NCI-H2081 (cell line): Measurements from ENCODE around the gene ACSM3.
A peak's percentile ranks its signal among the peaks of the same experiment; 100 is the strongest.
"Not testable (repeated sequence)": the region's sequence is repeated elsewhere in the genome, so short reads cannot be mapped to it uniquely, and the experiment has no call there.

ENCODE experiments used
- DNase-seq, 2 experiments: peaks; one replicate each; lab custom pipeline; 2025; lab: John Stamatoyannopoulos, UW

The ACSM3 gene

GRCh38 chr16:20760346-20760745 is 3.5 kb upstream of the ACSM3 start:
- no peak for DNase-seq

GRCh38 chr16:20761175-20761574 is 2.6 kb upstream of the ACSM3 start:
- no peak for DNase-seq

- no peak for DNase-seq
Observed at GRCh38 chr16:20762404-20763123, 1.2 kb upstream of the ACSM3 start.

- not testable (repeated sequence) for DNase-seq
Observed at GRCh38 chr16:20764448-20764847, 634 bp downstream of the ACSM3 start.

- DNase-seq: no peak
Observed at GRCh38 chr16:20765732-20766131, 1.9 kb downstream of the ACSM3 start.

- no peak for DNase-seq
Observed at GRCh38 chr16:20766294-20766693, 2.5 kb downstream of the ACSM3 start.

GRCh38 chr16:20767577-20767976 is 3.8 kb downstream of the ACSM3 start:
- no peak for DNase-seq

GRCh38 chr16:20768121-20768520 is 4.3 kb downstream of the ACSM3 start:
- DNase-seq: no peak

- no peak for DNase-seq
Observed at GRCh38 chr16:20768818-20769217, 5.0 kb downstream of the ACSM3 start.

- DNase-seq: no peak
Observed at GRCh38 chr16:20773679-20774078, 9.9 kb downstream of the ACSM3 start.

- DNase-seq: peak; percentile 13 to 29
Observed at GRCh38 chr16:20774703-20775362, 11.0 kb downstream of the ACSM3 start.

- no peak for DNase-seq
Observed at GRCh38 chr16:20781697-20782096, 17.9 kb downstream of the ACSM3 start.

- no peak for DNase-seq
Observed at GRCh38 chr16:20782470-20782869, 18.7 kb downstream of the ACSM3 start.

GRCh38 chr16:20784204-20784603 is 20.4 kb downstream of the ACSM3 start:
- DNase-seq: no peak

GRCh38 chr16:20789130-20789529 is 25.3 kb downstream of the ACSM3 start:
- DNase-seq: no peak

GRCh38 chr16:20791923-20792612 is 28.3 kb downstream of the ACSM3 start:
- no peak for DNase-seq

- no peak for DNase-seq
Observed at GRCh38 chr16:20798364-20798763, 34.5 kb downstream of the ACSM3 start.

GRCh38 chr16:20799599-20799998 is 35.8 kb downstream of the ACSM3 start:
- DNase-seq: no peak

GRCh38 chr16:20801278-20801677 is 37.5 kb downstream of the ACSM3 start:
- no peak for DNase-seq

- no peak for DNase-seq
Observed at GRCh38 chr16:20803192-20803560, 39.4 kb downstream of the ACSM3 start.

GRCh38 chr16:20803561-20804214 is 39.9 kb downstream of the ACSM3 start:
- DNase-seq: no peak

- DNase-seq: peak in 1 of 2 experiments; percentile 39
Observed at GRCh38 chr16:20805684-20806167, 41.9 kb downstream of the ACSM3 start.
